Measurements from ENCODE around the gene GGTLC1. TPM values are rescaled to one million over a fixed set of nuclear protein-coding genes. Genes with fewer than 3 reads are reported as not detected.
"Not testable (repeated sequence)": the region's sequence is repeated elsewhere in the genome, so short reads cannot be mapped to it uniquely, and the experiment has no call there.

Gene GGTLC1
- total RNA-seq, 1 experiment from 2014 or later: not detected

DNA sequence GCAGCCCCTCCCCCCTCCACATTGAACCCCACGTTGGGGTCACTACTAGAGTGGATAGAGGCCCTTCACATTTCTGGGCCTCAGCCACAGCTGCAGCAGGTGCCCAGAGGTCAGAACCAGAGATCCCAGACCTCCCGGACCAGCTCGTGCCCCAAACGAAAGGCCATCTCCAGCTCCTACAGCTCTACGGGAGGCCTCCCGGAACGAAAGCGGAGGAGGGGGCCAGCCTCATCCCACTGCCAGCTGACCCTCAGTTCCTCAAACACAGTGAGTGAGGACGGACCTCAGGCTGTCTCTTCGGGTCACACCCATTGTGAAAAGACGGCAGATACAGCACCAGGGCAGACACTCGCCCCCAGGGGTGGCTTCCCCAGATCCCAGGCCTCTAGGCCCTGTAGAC is 1.7 kb upstream of the GGTLC1 start:
- H3K9me3 ChIP-seq (ENCODE audit: control insufficient read depth, low read depth, low read length); H3K4me3 Mint-ChIP-seq; H3K23me2 ChIP-seq (ENCODE audit: insufficient read length, low read depth, low read length, poor library complexity, severe bottlenecking); H4K5ac ChIP-seq (ENCODE audit: insufficient read length, low read depth, low read length); H3K27me3 Mint-ChIP-seq (ENCODE audit: low read depth); H3K56ac ChIP-seq (ENCODE audit: insufficient read length, low read depth, low read length); H2AFZ ChIP-seq (ENCODE audit: low read length); H3K36me3 Mint-ChIP-seq (ENCODE audit: insufficient read depth in 1 of 3, low read depth in 3 of 3); H3K79me2 ChIP-seq (ENCODE audit: insufficient read depth, low read length); H3K27ac ChIP-seq (ENCODE audit: insufficient read length, low read depth, low read length); H3T11ph ChIP-seq (ENCODE audit: low read length); H3K79me1 ChIP-seq (ENCODE audit: insufficient read depth, low read depth, low read length, poor library complexity, severe bottlenecking); H2BK5ac ChIP-seq (ENCODE audit: insufficient read length, low read length); H3K23ac ChIP-seq (ENCODE audit: insufficient read length, low read depth, low read length); H3K27ac Mint-ChIP-seq; H4K8ac ChIP-seq (replicated peaks; ENCODE audit: insufficient read length, low read depth, low read length); H3K14ac ChIP-seq (ENCODE audit: insufficient read depth, low read length); H4K91ac ChIP-seq (ENCODE audit: insufficient read length, low read depth, low read length); H3K9me3 Mint-ChIP-seq; H3K4me1 ChIP-seq (ENCODE audit: insufficient read depth, low read length); H2AK5ac ChIP-seq (ENCODE audit: insufficient read length, low read length); H3K4me1 Mint-ChIP-seq; DNase-seq; H4K20me1 ChIP-seq (ENCODE audit: control insufficient read depth, insufficient read depth, insufficient read length); H3K4ac ChIP-seq (ENCODE audit: low read depth, low read length); H3K18ac ChIP-seq (ENCODE audit: insufficient read length, low read depth, low read length); H3K4me2 ChIP-seq (ENCODE audit: insufficient read depth, insufficient read length, low read length); H3K9ac ChIP-seq (ENCODE audit: extremely low read depth, insufficient read length, low read length); H2BK12ac ChIP-seq (ENCODE audit: insufficient read length, low read depth, low read length); H2BK20ac ChIP-seq (ENCODE audit: low read depth, low read length, poor library complexity, severe bottlenecking); H2BK15ac ChIP-seq (ENCODE audit: low read depth, low read length); H3K27me3 ChIP-seq (ENCODE audit: insufficient read depth, low read length); H2BK120ac ChIP-seq (ENCODE audit: low read depth, low read length, poor library complexity, severe bottlenecking): not testable (repeated sequence)
- WGBS (ENCODE audit: extremely low coverage, insufficient read length, low lambda C conversion rate): no CpG with 5 or more reads among the region's 12 CpGs

DNA sequence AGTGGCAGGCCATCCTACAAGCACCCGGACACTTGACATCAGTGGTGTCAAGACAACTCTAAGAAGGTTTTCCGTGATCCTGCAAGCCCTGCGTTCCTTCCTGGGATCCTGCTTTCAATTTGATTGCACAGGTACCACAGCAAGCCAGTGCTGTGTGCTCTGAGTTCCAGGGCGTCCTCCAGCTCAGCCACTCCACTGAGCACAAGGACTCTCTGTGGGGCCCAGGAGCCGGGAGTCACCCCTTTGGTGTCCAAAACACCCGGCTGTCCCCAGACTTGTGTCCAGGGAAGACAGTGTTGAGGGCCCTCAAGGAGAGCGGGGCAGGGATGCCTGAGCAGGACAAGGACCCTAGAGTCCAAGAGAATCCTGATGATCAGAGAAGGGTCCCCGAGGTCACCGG is 387 bp upstream of the GGTLC1 start:
- not testable (repeated sequence) for H3K9me3 Mint-ChIP-seq; H2AK5ac ChIP-seq (ENCODE audit: insufficient read length, low read length); H3K9ac ChIP-seq (ENCODE audit: extremely low read depth, insufficient read length, low read length); H3K56ac ChIP-seq (ENCODE audit: insufficient read length, low read depth, low read length); H3K4me1 ChIP-seq (ENCODE audit: insufficient read depth, low read length); H3K23me2 ChIP-seq (ENCODE audit: insufficient read length, low read depth, low read length, poor library complexity, severe bottlenecking); H2AFZ ChIP-seq (ENCODE audit: low read length); H3K27ac ChIP-seq (ENCODE audit: insufficient read length, low read depth, low read length); H3K36me3 Mint-ChIP-seq (ENCODE audit: insufficient read depth in 1 of 3, low read depth in 3 of 3); H2BK20ac ChIP-seq (ENCODE audit: low read depth, low read length, poor library complexity, severe bottlenecking); H4K91ac ChIP-seq (ENCODE audit: insufficient read length, low read depth, low read length); H2BK5ac ChIP-seq (ENCODE audit: insufficient read length, low read length); H4K5ac ChIP-seq (ENCODE audit: insufficient read length, low read depth, low read length); H3K27me3 ChIP-seq (ENCODE audit: insufficient read depth, low read length); H3K4ac ChIP-seq (ENCODE audit: low read depth, low read length); H3K27me3 Mint-ChIP-seq (ENCODE audit: low read depth); H3K4me2 ChIP-seq (ENCODE audit: insufficient read depth, insufficient read length, low read length); H2BK15ac ChIP-seq (ENCODE audit: low read depth, low read length); H3K18ac ChIP-seq (ENCODE audit: insufficient read length, low read depth, low read length); H3K4me1 Mint-ChIP-seq; H3K14ac ChIP-seq (ENCODE audit: insufficient read depth, low read length); H4K8ac ChIP-seq (replicated peaks; ENCODE audit: insufficient read length, low read depth, low read length); H3K79me2 ChIP-seq (ENCODE audit: insufficient read depth, low read length); DNase-seq; H4K20me1 ChIP-seq (ENCODE audit: control insufficient read depth, insufficient read depth, insufficient read length); H3K79me1 ChIP-seq (ENCODE audit: insufficient read depth, low read depth, low read length, poor library complexity, severe bottlenecking); H3K23ac ChIP-seq (ENCODE audit: insufficient read length, low read depth, low read length); H2BK120ac ChIP-seq (ENCODE audit: low read depth, low read length, poor library complexity, severe bottlenecking); H3T11ph ChIP-seq (ENCODE audit: low read length); H2BK12ac ChIP-seq (ENCODE audit: insufficient read length, low read depth, low read length); H3K9me3 ChIP-seq (ENCODE audit: control insufficient read depth, low read depth, low read length)
- WGBS (ENCODE audit: extremely low coverage, insufficient read length, low lambda C conversion rate): no CpG with 5 or more reads among the region's 9 CpGs
- Mint-ChIP-seq H3K4me3 (peak overlapping the region in 1 of 2 experiments; percentile 32; a peak in 1 of 5 replicates), H3K27ac (peak overlapping the region in 1 of 3 experiments; percentile 22; a peak in 1 of 7 replicates)
